GM12873 (cell line): ENCODE results near the gene HECTD2.

Source experiments
- CTCF ChIP-seq: IDR thresholded peaks from 2 replicates; pipeline ENCODE4 v1.5.1; 2012; ENCODE audit warnings: low read depth, mild to moderate bottlenecking, moderate library complexity, low read length, control low read depth; ENCODE audit not compliant: insufficient read depth; ENCODE audit errors: missing control alignments

The HECTD2 gene

DNA sequence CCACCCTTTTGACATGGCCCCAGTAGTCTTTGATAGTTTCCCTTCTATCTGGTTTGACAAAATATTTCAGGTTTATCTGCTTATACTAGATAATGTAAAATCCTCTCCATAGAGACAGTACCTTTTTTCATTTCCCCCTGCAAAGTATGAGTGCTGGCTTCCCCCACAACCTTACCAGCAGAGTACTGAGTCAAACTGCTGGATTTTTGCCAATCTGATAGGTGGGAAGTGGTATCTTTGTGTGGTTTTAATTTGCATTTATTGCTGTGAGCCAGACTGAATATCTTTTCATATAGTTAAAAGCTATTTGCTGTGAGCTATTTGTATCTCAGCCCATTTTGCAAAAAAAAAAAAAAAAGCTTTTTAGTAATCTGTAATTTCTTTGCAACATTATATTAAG, 32.1 kb upstream of the HECTD2 start:
- no peak for TF ChIP-seq CTCF

DNA sequence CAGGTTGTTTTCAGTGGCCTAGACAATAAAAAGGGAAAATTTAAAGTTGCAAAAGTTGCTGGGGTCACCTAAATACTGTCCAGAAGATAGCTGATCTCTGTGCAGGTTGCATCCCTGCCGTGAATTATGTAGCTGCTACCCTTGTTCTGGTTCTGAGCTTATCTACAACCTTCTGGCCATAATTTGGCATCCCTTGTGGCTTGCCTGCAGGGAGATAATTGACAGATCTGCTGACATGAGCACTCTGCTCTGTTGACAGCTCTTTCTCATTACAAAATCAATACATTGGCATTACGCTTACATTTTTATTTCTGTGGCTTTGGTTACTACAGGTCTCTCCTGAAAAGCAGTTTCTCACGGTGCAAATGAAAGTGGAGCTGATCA, 29.3 kb upstream of the HECTD2 start:
- no peak for TF ChIP-seq CTCF

GRCh38 chr10:91381257-91381891, 28.8 kb upstream of the HECTD2 start:
- TF ChIP-seq CTCF = no peak

- no peak for TF ChIP-seq CTCF
These were observed 24.6 kb upstream of the HECTD2 start for GRCh38 chr10:91385306-91386085.

- peak; percentile 47 for TF ChIP-seq CTCF
These were observed 20.3 kb upstream of the HECTD2 start for GRCh38 chr10:91389636-91390512.

GRCh38 chr10:91391920-91392319, 18.2 kb upstream of the HECTD2 start:
- TF ChIP-seq CTCF = no peak

DNA sequence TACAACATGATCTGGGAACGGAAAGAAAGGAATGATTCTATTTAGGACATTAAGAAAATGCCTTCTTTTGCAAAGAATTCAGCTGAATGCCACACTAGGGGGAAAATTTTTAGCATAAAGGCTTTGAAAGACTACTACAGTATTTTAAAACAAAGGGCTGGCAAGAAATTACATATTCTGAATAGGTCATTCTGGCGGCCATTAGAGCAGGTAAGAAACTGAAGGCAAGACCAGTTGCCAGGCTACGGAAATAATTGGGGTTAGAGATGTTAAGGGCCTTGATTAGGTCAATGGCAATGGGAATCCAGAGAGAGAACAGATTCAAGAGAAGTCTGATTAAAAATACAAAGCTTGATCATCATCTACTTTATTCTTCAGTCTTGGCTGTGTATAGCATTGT, 3.8 kb upstream of the HECTD2 start:
- TF ChIP-seq CTCF = no peak
